ENCODE data around the gene RBM7.

Gene RBM7

GRCh38 chr11:114379394-114380069 is 20.9 kb upstream of the RBM7 start:
- no peak overlapping the region for H3K27ac Mint-ChIP-seq
- no peaks in the 10 kb centered on the region for H3K36me3 Mint-ChIP-seq (ENCODE audit: insufficient read depth)
- H3K9me3 Mint-ChIP-seq, result no peaks in the 10 kb centered on the region
- H3K4me3 Mint-ChIP-seq, result no peak overlapping the region
- peaks cover 0 to 3% of the 10 kb centered on the region in 2 donors for H3K4me1 Mint-ChIP-seq (ENCODE audit: low read depth in 2 of 2)
- peaks cover 68 to 74% of the 10 kb centered on the region in 2 donors for H3K27me3 Mint-ChIP-seq
- DNase-seq (no peak), ATAC-seq (replicated peaks) (no peak)

DNA sequence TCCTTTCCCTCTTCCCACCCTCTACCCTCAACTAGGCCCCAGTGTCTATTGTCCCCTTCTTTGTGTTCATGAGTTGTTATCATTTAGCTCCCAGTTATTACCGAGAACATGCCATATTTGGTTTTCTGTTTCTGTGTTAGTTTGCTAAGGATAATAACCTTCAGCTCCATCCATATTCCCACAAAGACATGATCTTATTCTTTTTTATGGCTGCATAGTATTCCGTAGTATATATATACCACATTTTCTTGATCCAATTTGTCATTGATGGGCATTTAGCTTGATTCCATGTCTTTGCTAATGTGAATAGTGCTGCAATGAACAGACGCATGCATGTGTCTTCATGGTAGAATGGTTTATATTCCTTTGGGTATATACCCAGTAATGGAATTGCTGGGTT is 18.0 kb upstream of the RBM7 start:
- H3K27me3 Mint-ChIP-seq, result peaks cover 46 to 57% of the 10 kb centered on the region in 2 donors
- H3K4me3 Mint-ChIP-seq, result no peak overlapping the region
- H3K9me3 Mint-ChIP-seq, result no peaks in the 10 kb centered on the region
- H3K4me1 Mint-ChIP-seq (ENCODE audit: low read depth in 2 of 2), result peaks cover 0 to 3% of the 10 kb centered on the region in 2 donors
- no peak overlapping the region for H3K27ac Mint-ChIP-seq
- no peak for ATAC-seq (replicated peaks)
- no peaks in the 10 kb centered on the region for H3K36me3 Mint-ChIP-seq (ENCODE audit: insufficient read depth)
- DNase-seq, result no peak

DNA sequence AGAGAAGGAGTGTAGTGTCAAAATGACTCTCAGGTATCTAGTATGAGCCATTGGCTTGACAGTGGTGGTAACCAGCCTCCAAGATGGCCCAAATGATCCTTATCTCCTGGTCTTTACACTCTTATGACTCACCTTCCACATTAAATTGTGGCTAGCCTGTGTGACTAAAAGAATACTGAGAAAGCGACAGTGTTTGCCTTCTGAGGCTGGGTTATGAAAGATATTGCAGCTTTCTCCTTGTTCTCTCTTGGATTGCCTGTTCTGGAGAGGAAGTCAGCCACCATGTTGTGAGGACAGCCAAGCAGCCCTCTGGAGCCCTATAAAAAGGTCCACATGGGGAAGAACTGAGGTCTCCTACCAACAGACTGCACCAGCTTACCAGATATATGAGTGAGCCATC is 16.0 kb upstream of the RBM7 start:
- Mint-ChIP-seq H3K9me3 (no peaks in the 10 kb centered on the region), H3K4me1 (ENCODE audit: low read depth in 2 of 2) (peaks cover 0 to 3% of the 10 kb centered on the region in 2 donors), H3K27me3 (peaks cover 34 to 37% of the 10 kb centered on the region in 2 donors), H3K4me3 (no peak overlapping the region), H3K36me3 (ENCODE audit: insufficient read depth) (no peaks in the 10 kb centered on the region), H3K27ac (no peak overlapping the region)
- no peak for ATAC-seq (replicated peaks)
- no peak for DNase-seq

GRCh38 chr11:114386131-114386530 is 14.3 kb upstream of the RBM7 start:
- Mint-ChIP-seq H3K27ac (no peak overlapping the region), H3K36me3 (ENCODE audit: insufficient read depth) (no peaks in the 10 kb centered on the region), H3K27me3 (peaks cover 22 to 27% of the 10 kb centered on the region in 2 donors), H3K9me3 (no peaks in the 10 kb centered on the region), H3K4me1 (ENCODE audit: low read depth in 2 of 2) (no peaks in the 10 kb centered on the region), H3K4me3 (no peak overlapping the region)
- no peak for ATAC-seq (replicated peaks)
- DNase-seq, result no peak

- H3K4me1 Mint-ChIP-seq (ENCODE audit: low read depth in 2 of 2), result no peaks in the 10 kb centered on the region
- peaks cover 22 to 27% of the 10 kb centered on the region in 2 donors for H3K27me3 Mint-ChIP-seq
- no peaks in the 10 kb centered on the region for H3K9me3 Mint-ChIP-seq
- no peaks in the 10 kb centered on the region for H3K36me3 Mint-ChIP-seq (ENCODE audit: insufficient read depth)
- H3K4me3 Mint-ChIP-seq, result no peak overlapping the region
- ATAC-seq (replicated peaks) (no peak), DNase-seq (no peak)
- H3K27ac Mint-ChIP-seq, result no peak overlapping the region
These were observed 13.9 kb upstream of the RBM7 start for GRCh38 chr11:114386545-114386944.

- Mint-ChIP-seq H3K27me3 (no peaks in the 10 kb centered on the region), H3K4me1 (ENCODE audit: low read depth in 2 of 2) (peaks cover 0 to 4% of the 10 kb centered on the region in 2 donors), H3K36me3 (ENCODE audit: insufficient read depth) (peaks cover 5% of the 10 kb centered on the region), H3K27ac (no peak overlapping the region), H3K9me3 (no peaks in the 10 kb centered on the region), H3K4me3 (no peak overlapping the region)
- DNase-seq (no peak), ATAC-seq (replicated peaks) (no peak)
These were observed 7.5 kb upstream of the RBM7 start for GRCh38 chr11:114392735-114393667.

GRCh38 chr11:114395736-114396135 is 4.7 kb upstream of the RBM7 start:
- H3K4me3 Mint-ChIP-seq, result no peak overlapping the region

GRCh38 chr11:114396916-114397315 is 3.5 kb upstream of the RBM7 start:
- Mint-ChIP-seq H3K4me3 (no peak overlapping the region), H3K9me3 (no peaks in the 10 kb centered on the region), H3K27me3 (no peaks in the 10 kb centered on the region), H3K36me3 (ENCODE audit: insufficient read depth) (peaks cover 19% of the 10 kb centered on the region), H3K27ac (no peak overlapping the region), H3K4me1 (ENCODE audit: low read depth in 2 of 2) (peaks cover 15 to 21% of the 10 kb centered on the region in 2 donors)
- ATAC-seq (replicated peaks), result no peak
- no peak for DNase-seq

More at GRCh38 chr11:114395736-114396135, 4.7 kb upstream of the RBM7 start:
- DNase-seq (no peak), ATAC-seq (replicated peaks) (no peak)
- H3K36me3 Mint-ChIP-seq (ENCODE audit: insufficient read depth), result peaks cover 17% of the 10 kb centered on the region
- no peaks in the 10 kb centered on the region for H3K9me3 Mint-ChIP-seq
- H3K4me1 Mint-ChIP-seq (ENCODE audit: low read depth in 2 of 2), result peaks cover 14 to 19% of the 10 kb centered on the region in 2 donors
- no peak overlapping the region for H3K27ac Mint-ChIP-seq
- no peaks in the 10 kb centered on the region for H3K27me3 Mint-ChIP-seq

GRCh38 chr11:114397349-114397982 is 3.0 kb upstream of the RBM7 start:
- ATAC-seq (replicated peaks), result no peak
- Mint-ChIP-seq H3K4me3 (no peak overlapping the region), H3K4me1 (ENCODE audit: low read depth in 2 of 2) (peaks cover 18 to 23% of the 10 kb centered on the region in 2 donors), H3K36me3 (ENCODE audit: insufficient read depth) (peaks cover 25% of the 10 kb centered on the region), H3K27ac (peak overlapping the region in 1 of 2 donors; percentile 52), H3K27me3 (no peaks in the 10 kb centered on the region), H3K9me3 (no peaks in the 10 kb centered on the region)
- no peak for DNase-seq

DNA sequence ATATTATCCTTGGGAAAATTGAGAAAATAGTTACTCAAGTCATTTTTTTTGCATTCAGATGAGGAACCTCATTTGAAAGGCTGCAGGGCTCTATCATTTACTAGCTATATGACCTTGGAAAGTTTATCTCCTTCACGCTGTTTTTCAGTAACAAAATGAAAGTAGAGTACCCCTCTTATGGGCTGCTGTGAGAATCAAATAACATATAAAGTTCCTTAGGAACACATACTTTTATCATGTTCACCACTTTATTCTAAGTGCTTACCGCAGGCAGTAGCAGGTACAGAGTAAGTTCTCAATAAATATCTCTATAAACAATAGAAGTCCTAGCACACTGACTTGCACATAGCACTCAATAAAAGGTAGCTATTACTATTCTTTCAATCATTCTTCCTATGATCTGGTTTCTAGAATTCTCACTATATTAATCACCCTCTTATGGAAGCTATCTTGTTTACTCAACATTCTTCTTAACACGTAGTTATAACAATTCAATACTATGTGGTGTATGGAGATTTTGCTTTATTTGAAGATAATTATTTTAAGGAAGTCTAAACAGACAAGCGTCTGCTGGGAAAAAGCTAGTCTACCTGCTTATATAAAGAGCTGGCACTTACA is 2.1 kb upstream of the RBM7 start:
- Mint-ChIP-seq H3K4me1 (ENCODE audit: low read depth in 2 of 2) (peaks cover 24 to 26% of the 10 kb centered on the region in 2 donors), H3K4me3 (peak overlapping the region; percentile 92 to 96), H3K27ac (peak overlapping the region in 1 of 2 donors; percentile 99), H3K9me3 (no peaks in the 10 kb centered on the region), H3K27me3 (no peaks in the 10 kb centered on the region), H3K36me3 (ENCODE audit: insufficient read depth) (peaks cover 34% of the 10 kb centered on the region)
- no peak for DNase-seq
- no peak for ATAC-seq (replicated peaks)

DNA sequence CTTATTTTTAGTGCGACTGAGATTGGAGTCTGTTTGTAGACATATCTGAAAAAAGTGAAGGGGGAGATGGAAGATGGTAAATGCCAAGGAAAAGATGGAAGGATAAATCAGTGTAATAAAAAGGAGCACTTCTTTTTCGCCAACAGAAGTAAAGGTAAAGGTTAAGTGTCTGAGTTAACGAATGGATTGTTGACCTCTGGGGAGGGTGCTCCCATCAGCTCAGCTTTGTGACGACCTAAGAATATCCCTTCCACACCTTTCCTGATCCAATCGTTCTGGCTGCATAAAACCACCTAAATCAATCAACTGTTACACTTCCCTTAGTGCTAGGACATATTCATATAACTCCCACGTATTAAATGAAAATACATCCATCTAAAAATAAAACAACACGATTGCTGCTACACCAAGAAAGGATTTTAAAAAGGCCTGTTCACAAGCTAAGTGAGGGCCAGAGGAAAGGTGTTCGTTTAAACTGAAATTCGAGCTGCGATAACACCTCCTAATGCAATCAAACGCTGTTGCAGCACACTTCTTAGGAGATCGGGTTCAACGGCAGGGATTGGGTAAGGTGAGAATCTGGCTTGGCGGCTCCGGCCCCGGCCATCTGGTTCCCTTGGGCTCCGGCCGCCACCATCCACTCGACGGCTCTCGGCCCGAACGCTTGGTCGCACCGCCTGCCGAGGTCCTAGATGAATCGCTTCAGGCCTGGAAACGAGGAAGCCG is 813 bp upstream of the RBM7 start:
- Mint-ChIP-seq H3K4me3 (peak overlapping the region; percentile 92 to 96), H3K27me3 (no peaks in the 10 kb centered on the region), H3K27ac (peak overlapping the region; percentile 98 to 99), H3K4me1 (ENCODE audit: low read depth in 2 of 2) (peaks cover 30 to 31% of the 10 kb centered on the region in 2 donors), H3K36me3 (ENCODE audit: insufficient read depth) (peaks cover 32% of the 10 kb centered on the region), H3K9me3 (no peaks in the 10 kb centered on the region)
- DNase-seq (no peak), ATAC-seq (replicated peaks) (peak; percentile 8)

DNA sequence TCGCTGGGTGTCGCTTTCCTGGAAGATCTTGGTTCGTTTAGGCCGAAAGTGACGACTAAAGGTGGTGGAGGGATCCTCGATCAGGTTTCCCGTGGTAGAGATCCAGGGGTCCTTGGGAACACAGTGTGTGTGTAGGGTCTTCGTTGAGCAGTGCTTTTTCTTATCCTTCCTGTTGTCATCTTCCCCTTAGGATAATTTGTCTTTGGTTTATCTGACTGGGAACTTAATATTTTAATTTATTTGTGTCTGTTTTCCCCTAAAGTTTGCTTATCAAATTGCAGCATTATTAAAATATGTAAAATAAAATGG is 403 bp downstream of the RBM7 start:
- ATAC-seq (replicated peaks), result no peak
- peaks cover 33 to 42% of the 10 kb centered on the region in 2 donors for H3K4me1 Mint-ChIP-seq (ENCODE audit: low read depth in 2 of 2)
- H3K36me3 Mint-ChIP-seq (ENCODE audit: insufficient read depth), result peaks cover 42% of the 10 kb centered on the region
- no peaks in the 10 kb centered on the region for H3K9me3 Mint-ChIP-seq
- H3K4me3 Mint-ChIP-seq, result peak overlapping the region; percentile 92 to 96
- no peak for DNase-seq
- H3K27me3 Mint-ChIP-seq, result no peaks in the 10 kb centered on the region
- peak overlapping the region; percentile 98 to 99 for H3K27ac Mint-ChIP-seq

GRCh38 chr11:114401311-114401710 is 845 bp downstream of the RBM7 start:
- Mint-ChIP-seq H3K4me1 (ENCODE audit: low read depth in 2 of 2) (peaks cover 33 to 46% of the 10 kb centered on the region in 2 donors), H3K36me3 (ENCODE audit: insufficient read depth) (peaks cover 47% of the 10 kb centered on the region)

More at GRCh38 chr11:114401311-114401710, 845 bp downstream of the RBM7 start:
- Mint-ChIP-seq H3K27me3 (no peaks in the 10 kb centered on the region), H3K4me3 (peak overlapping the region; percentile 92 to 96), H3K9me3 (no peaks in the 10 kb centered on the region), H3K27ac (peak overlapping the region; percentile 98 to 99)
- ATAC-seq (replicated peaks), result no peak
- DNase-seq, result no peak

All from effector memory CD8-positive, alpha-beta T cell (primary cell).